HG02678 (cell line): ENCODE measurements around the gene GGA2.
"Not testable (repeated sequence)": the region's sequence is repeated elsewhere in the genome, so short reads cannot be mapped to it uniquely, and the experiment has no call there.

Experiments used
- ATAC-seq: cut with Tn5 transposase; IDR thresholded peaks from one replicate; pipeline ENCODE4 v1.9.1; 2021; ENCODE audit warnings: mild to moderate bottlenecking, moderate library complexity; ENCODE audit not compliant: unreplicated experiment

The GGA2 gene

DNA sequence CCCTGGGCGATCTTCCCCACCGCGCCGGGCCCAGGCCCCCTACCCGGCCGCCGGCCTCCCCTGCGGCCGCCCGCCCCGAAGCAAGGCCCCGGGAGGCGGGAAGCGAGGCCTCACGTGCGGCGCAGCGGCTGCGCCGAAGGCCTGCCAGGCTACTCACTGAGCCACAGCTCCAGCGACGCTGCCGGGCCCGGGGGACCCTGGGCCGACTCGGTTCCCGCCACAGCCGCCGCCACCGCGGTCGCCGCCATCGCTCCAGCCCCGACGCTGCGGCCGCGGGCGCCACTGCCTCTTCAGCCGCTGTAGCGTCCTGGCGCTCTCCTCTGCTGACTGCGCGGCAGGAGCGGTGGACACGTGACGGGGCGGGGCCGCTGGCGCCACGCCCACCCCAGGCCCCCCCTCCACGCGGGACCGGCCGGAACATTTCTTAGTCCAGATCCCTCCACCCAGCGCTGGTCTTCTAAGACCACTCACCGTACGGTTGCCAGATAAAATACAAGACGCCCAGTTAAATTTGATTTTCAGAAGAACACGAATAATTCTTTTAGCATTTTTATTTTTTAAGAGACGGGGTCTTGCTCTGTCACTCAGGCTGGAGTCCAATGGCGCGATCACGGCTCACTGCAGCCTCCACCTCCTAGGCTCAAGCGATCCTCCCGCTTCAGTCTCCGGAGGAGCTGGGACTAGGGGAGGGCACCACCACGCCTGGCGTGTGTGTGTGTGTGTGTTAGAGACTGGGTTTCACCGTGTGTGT, at the start of gene GGA2:
Gene GGA2 (minus strand): TSS at position 331 of the 751 bp plus-strand sequence. CDS start 83 bp downstream, at position 248.
- peak; percentile 77 for ATAC-seq

DNA sequence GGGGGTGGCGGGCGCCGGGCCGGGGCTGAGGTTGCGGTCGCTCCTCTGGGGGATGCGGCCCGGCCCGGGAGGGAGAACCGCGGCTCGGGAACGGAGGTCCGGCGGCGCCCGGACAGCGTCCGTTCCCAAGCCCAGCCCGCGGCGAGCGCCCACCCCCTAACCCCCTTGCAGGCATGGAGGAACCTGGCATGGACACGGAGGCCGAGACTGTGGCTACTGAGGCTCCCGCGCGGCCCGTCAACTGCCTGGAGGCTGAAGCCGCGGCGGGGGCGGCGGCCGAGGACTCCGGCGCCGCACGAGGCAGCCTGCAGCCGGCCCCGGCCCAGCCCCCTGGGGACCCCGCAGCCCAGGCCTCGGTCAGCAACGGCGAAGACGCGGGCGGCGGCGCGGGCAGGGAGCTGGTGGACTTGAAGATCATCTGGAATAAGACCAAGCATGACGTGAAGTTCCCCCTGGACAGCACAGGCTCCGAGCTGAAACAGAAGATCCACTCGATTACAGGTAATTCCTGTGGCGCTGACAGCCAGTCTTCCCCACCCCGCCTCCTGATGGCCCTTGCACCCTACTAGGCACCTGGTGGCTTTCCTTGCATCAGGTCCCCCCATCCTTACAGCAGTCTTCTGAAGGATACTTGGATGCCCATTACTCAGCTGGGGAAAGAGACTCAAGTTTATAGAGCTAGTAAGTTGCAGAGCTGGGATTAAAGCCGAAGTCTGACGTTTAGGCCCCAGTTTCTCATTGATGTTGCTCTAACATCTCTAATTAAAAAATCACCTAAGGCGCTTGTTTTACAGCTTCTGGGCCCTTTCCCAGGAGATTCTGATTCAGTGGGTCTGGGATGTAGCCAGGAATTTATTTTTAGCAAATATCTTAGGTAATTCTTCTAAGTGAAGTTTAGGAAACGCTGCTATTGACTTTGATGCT, 47.7 kb upstream of the GGA2 start:
- no peak for ATAC-seq

- peak; percentile 92 for ATAC-seq
Measured at GRCh38 chr16:23556881-23557778, 46.8 kb upstream of the GGA2 start, which contains the start of the genes EARS2 and UBFD1. Gene EARS2 (minus strand): TSS chr16:23557350. CDS start chr16:23557343, 7 bp downstream. Gene UBFD1 (plus strand): TSS chr16:23557727. CDS start chr16:23557743, 16 bp downstream.

GRCh38 chr16:23554536-23554935, 44.2 kb upstream of the GGA2 start:
- no peak for ATAC-seq

GRCh38 chr16:23552161-23552560, 41.9 kb upstream of the GGA2 start:
- no peak for ATAC-seq

GRCh38 chr16:23549938-23550337, 39.6 kb upstream of the GGA2 start:
- ATAC-seq, result no peak

DNA sequence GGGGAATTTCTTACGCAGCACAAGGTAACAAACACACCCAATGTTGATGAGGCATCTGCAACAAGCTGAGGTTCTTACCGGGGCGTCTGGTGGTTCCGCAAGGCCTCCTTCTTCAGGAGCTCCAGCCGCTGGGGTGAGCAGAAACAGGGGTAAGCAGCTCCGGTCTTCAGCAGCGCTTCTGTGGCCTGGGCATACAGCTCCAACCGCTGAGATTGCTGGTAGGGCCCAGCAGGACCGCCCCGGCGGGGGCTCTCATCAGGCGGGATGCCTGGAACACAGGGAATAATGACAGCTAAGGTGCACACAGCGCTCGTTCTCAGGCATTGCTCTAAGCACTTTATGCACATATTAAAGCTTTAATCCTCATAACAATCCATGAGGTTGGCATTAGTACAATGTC, 34.1 kb upstream of the GGA2 start:
- ATAC-seq, result no peak

- not testable (repeated sequence) for ATAC-seq
Measured at GRCh38 chr16:23540817-23541178, 30.5 kb upstream of the GGA2 start.

GRCh38 chr16:23539984-23540816, 29.9 kb upstream of the GGA2 start:
- no peak for ATAC-seq

DNA sequence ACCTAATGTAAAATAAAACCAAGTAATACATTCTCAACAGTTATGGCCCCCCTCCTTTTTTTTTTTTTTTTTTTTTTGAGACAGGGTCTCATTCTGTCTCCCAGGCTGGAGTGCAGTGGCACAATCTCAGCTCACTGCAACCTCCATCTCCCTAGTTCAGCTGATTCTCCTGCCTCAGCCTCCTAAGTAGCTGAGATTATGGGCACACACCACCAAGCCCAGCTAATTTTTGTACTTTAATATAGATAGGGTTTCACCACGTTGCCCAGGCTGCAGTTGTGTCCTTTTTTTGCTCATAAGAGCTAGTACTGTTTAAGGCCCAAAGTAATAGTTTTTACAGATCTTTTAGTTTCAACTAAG, 28.6 kb upstream of the GGA2 start:
- ATAC-seq, result no peak

GRCh38 chr16:23537390-23537789, 27.1 kb upstream of the GGA2 start:
- ATAC-seq, result no peak

- ATAC-seq, result no peak
Measured at GRCh38 chr16:23535901-23536300, 25.6 kb upstream of the GGA2 start.

- no peak for ATAC-seq
Measured at GRCh38 chr16:23534868-23535860, 24.9 kb upstream of the GGA2 start.

DNA sequence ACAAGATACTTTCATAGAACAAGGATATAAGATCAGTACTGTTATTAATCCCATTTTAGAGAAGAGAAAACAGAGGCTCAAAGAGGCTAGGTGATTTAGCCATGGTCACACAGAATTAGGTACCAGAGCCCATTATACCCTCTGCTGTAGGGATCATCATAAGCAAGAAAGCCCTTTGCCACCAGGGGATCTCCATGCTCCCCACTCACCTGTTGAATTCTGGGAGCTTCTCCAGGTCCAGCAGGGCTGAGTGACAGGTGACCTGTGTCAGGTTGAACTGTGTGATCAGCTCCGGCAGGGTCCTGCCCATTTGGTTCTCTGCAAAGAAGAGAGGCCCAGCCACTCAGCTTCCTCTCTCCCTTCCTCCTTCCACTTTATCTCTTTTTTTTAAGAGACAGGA, 22.2 kb upstream of the GGA2 start:
- no peak for ATAC-seq

DNA sequence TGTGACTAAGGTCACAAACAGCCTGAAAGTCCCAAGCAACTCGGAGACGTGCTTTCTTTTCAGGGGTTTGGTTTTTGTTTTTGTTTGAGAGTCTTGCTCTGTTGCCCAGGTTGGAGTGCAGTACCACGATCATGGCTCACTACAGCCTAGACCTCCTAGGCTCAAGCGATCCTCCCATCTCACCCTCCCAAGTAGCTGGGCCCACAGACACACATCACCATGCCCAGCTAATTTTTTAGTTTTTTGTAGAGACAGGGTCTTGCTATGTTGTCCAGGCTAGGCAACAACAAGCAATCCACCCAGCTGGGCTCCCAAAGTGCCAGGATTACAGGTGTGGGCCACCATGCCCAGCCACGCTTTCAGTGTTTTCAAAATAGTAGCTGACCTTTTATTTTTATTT, 19.8 kb upstream of the GGA2 start:
- ATAC-seq, result no peak

- no peak for ATAC-seq
Measured at GRCh38 chr16:23528644-23529310, 18.5 kb upstream of the GGA2 start.

DNA sequence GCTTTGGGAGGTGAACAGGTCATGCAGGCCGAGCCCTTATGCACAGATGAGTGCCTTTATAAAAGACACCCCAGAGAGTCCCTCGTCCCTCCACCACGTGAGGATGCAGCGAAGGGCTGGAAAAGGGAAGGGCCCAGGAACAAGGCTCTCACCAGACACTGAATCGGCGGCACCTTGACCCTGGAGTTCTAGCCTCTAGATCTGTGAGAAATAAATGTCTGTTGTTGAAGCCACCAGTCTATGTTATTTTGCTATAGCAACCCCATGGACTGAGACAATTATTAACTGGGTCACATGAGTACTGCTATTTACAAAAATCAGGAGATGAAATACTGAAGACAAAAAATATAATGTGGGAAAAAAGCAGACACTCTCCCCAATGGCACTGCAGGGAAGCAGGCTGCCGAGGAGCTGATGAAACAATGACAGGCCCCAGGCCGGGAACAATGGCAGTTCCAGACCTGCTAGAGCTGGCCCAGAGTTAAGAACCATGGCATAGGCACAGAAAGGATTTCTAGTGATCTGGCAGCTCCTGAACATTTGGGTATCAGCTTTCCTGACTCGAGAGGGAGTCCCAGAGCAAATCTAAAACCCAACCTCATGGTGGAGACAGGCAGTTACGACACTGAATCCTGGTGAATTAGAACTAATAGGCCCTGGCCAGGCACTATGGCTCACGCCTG, 17.8 kb upstream of the GGA2 start:
- ATAC-seq, result no peak

GRCh38 chr16:23524886-23525285, 14.6 kb upstream of the GGA2 start:
- no peak for ATAC-seq
